Endothelial cell (in vitro differentiated cells): ENCODE results near the gene FTCDNL1. TPM values are rescaled to one million over a fixed set of nuclear protein-coding genes. Genes with fewer than 3 reads are reported as not detected.

Source experiments
- DNase-seq: peaks from one replicate; pipeline ENCODE4 v3.0.0; 2021; ENCODE audit warnings: low spot score
- H3K27ac Mint-ChIP-seq: one replicate; pipeline ENCODE4 v1.8.0; 2021; ENCODE audit warnings: mixed read lengths, inconsistent platforms; ENCODE audit not compliant: unreplicated experiment
- H3K27me3 Mint-ChIP-seq: one replicate; pipeline ENCODE4 v1.8.0; 2021; ENCODE audit warnings: mild to moderate bottlenecking, moderate library complexity, mixed read lengths, inconsistent platforms; ENCODE audit not compliant: unreplicated experiment
- H3K36me3 Mint-ChIP-seq: one replicate; pipeline ENCODE4 v1.8.0; 2021; ENCODE audit warnings: mild to moderate bottlenecking, low read depth, mixed read lengths, inconsistent platforms; ENCODE audit not compliant: unreplicated experiment
- H3K4me1 Mint-ChIP-seq: one replicate; pipeline ENCODE4 v1.8.0; 2021; ENCODE audit warnings: mild to moderate bottlenecking, mixed read lengths, inconsistent platforms; ENCODE audit not compliant: unreplicated experiment
- H3K4me3 Mint-ChIP-seq: one replicate; pipeline ENCODE4 v1.8.0; 2021; ENCODE audit warnings: mild to moderate bottlenecking, mixed read lengths, inconsistent platforms; ENCODE audit not compliant: unreplicated experiment
- H3K9me3 Mint-ChIP-seq: one replicate; pipeline ENCODE4 v1.8.0; 2021; ENCODE audit warnings: mixed read lengths, inconsistent platforms; ENCODE audit not compliant: unreplicated experiment
- total RNA-seq: library from RNA; stranded (reverse); fragmentation: NEBNext Ultra II Directional; extraction: Animal tissue kit (Norgen Biotek cat#: 25700); gene quantifications from one replicate; pipeline ENCODE4 v1.2.1, GENCODE V29; 2021; ENCODE audit not compliant: unreplicated experiment
- TF ChIP-seq, protein P1 (sequence below): fragments of 200-600 bp; sonication (generic); IDR thresholded peaks from one replicate; pipeline ENCODE4 v1.5.0; 2021; ENCODE audit warnings: antibody characterized with exemption; ENCODE audit not compliant: unreplicated experiment

The FTCDNL1 gene
- total RNA-seq, 1 donor from 2014 or later, result 1.0 TPM

DNA sequence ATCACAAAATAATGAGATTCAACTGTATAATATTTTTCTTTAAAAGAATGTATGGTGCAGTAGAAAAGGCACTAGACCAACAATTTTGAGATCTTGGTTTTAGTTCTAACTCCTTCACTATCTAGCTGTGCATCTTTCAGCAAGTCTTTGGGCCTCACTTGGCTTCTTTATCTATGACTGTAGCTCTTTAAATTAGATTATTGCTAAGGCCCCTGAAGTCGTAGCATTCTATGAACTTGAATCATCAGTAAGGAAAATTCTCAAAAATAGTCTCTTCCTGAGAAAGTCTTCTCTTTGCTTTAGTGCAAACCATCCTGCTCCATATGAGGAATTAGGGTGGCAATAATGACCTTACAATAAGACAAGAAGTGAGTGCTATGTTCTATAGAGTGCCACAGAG is 140.4 kb downstream of the FTCDNL1 start:
- no peak for DNase-seq
- H3K27ac Mint-ChIP-seq, result no peak overlapping the region
- H3K4me3 Mint-ChIP-seq, result no peak overlapping the region
- TF ChIP-seq, protein P1, sequence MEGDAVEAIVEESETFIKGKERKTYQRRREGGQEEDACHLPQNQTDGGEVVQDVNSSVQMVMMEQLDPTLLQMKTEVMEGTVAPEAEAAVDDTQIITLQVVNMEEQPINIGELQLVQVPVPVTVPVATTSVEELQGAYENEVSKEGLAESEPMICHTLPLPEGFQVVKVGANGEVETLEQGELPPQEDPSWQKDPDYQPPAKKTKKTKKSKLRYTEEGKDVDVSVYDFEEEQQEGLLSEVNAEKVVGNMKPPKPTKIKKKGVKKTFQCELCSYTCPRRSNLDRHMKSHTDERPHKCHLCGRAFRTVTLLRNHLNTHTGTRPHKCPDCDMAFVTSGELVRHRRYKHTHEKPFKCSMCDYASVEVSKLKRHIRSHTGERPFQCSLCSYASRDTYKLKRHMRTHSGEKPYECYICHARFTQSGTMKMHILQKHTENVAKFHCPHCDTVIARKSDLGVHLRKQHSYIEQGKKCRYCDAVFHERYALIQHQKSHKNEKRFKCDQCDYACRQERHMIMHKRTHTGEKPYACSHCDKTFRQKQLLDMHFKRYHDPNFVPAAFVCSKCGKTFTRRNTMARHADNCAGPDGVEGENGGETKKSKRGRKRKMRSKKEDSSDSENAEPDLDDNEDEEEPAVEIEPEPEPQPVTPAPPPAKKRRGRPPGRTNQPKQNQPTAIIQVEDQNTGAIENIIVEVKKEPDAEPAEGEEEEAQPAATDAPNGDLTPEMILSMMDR, result no peak
- H3K27me3 Mint-ChIP-seq, result no peaks in the 10 kb centered on the region
- no peaks in the 10 kb centered on the region for H3K36me3 Mint-ChIP-seq
- H3K4me1 Mint-ChIP-seq, result no peaks in the 10 kb centered on the region
- H3K9me3 Mint-ChIP-seq, result no peaks in the 10 kb centered on the region

Other genes with a start within 250 kb of the FTCDNL1 start
- gene C2orf69, start 60.1 kb upstream of the FTCDNL1 start, total RNA-seq, result 16.1 TPM
- 8.3 TPM for gene TYW5, start 104.3 kb upstream of the FTCDNL1 start, total RNA-seq
- 18.0 TPM for gene MAIP1, start 104.4 kb upstream of the FTCDNL1 start, total RNA-seq